ENCODE measurements around the gene FJX1.

The FJX1 gene, protein sequence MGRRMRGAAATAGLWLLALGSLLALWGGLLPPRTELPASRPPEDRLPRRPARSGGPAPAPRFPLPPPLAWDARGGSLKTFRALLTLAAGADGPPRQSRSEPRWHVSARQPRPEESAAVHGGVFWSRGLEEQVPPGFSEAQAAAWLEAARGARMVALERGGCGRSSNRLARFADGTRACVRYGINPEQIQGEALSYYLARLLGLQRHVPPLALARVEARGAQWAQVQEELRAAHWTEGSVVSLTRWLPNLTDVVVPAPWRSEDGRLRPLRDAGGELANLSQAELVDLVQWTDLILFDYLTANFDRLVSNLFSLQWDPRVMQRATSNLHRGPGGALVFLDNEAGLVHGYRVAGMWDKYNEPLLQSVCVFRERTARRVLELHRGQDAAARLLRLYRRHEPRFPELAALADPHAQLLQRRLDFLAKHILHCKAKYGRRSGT

DNA sequence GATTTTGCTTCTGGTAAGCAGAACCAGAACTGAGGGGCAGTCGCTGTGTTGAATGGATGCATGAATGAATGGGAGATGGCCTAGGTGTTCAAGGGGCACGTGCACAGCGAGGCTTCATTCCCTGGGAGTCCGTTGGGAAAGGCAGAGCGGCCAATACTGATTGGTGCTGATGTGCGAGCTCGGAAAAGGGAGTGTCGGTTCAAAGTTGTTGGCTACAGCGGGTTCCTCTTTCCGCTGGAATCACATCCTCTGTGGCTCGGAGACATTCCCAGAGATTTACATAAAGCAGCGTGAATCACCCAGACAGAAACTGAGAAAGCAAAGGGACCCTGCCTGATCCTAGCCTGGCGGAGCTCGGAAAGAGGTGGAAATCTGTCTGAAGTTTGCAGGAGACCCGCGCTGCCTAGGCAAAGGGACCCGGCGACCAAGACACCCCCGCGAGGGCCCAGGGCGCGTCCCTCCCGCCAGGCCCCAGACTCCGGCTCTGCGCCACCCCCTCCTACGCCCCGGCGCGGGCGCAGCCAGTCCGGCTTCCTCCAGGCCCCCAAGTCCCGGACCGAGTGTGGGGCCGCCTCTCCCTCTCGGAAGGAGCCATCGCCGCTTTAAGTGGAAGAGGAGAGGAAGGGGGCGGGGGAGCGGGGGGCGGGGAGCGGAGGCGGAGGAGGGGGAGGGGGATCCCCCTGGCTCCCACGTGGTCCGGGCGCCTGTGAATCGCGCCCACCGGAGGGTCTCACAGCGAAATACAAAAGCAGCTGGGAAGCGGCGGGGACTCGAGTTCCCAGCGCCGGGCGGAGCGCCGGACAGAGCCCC lies at the start of gene FJX1:
TSS of gene FJX1 (plus strand) at position 774 of the 810 bp plus-strand sequence. CDS start 177 bp downstream, outside the sequence.
- peak; percentile 21 for DNase-seq

DNA sequence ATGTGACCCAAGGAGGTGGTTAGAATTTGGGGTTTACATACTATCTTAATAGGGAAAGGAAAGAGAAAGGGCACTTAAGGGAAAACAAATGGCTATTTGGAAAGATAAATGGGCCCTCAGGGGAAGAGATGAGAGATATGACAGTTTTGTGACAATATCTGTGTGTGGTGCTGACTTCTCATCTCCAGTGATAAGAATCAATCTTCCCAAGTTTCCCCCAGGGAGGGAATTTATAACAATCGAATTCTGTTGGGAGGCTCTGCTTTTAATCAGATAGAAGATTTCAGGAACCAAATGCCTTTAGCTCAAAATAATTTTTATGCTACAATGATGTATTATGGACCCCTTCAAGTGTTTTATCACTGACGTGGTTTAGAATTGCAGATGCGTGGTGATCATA lies 46.6 kb upstream of the FJX1 start:
- no peak for DNase-seq

DNA sequence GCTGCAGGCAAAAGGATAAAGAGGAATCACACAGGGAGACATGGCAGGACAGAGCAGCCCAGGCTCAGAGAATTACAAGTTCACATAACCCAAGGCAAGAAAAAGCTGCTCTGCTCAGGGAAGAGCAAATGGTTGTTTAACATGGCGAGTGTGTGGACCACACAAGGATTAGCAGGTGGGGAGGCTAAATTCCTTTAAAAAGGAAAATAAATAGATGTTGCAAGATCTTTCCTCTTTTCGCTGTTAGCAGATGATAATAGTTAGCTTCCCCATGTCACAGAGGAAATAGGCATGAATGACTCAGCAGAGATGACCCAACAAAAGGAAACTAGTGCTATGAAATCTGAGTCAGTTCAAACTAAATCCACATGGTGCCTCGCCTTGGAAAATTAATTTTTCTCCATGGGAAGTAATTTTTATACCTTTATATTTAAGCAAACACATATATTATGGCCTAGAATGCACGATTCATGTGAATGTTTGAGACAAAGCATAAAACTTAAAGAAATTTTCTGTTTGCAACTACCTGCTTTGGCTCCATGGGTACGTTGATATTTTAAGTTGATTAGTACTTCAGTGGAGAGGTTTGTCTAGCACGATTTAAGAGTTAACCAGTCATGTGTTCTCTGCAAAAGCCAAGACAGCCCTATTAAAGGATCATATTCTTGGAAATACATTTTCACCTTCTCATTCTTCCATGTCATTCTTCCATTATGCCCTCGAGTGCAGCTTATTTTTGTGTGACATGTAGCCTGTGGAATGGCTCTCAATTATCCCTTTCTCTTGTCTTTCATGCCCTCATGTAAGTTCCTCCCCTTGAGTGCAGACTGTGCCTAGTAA lies 38.5 kb upstream of the FJX1 start:
- no peak for DNase-seq

DNA sequence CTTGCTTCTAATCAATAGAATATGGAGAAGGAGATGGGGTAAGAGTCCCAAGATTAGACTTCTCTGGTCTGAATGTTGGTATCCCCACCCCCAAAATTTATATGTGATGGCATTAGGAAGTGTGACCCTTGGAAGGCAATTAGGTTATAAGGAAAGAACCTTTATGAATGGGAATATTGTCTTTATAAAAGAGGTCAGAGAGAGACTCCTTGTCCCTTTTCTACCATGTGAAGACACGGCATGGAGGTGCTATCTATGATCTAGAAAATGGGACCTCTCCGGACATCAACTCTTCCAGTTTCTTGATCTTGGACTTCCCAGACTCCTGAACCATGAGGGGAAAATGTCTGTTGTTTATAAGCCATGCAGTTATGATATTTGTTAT lies 37.9 kb upstream of the FJX1 start:
- DNase-seq = no peak

DNA sequence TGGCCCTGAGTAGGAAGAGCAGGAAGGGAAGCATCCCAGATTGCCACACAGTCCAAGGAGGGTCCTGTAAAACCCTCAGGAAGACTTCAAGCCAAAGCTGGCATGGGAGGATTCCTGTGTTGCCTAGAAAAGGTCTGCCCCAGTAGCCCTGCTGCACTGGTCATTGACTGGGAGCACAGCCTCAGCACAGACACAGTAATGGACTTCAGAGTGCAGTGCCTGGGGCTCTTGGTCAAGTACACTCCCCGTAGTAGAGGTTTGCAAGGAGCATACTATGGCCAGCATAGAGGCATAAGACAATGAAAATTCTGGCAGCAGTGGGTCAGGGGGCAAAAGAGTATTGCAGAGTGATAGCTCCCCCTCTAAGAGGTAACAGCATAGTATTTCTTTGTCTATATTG lies 36.2 kb upstream of the FJX1 start:
- DNase-seq = no peak

DNA sequence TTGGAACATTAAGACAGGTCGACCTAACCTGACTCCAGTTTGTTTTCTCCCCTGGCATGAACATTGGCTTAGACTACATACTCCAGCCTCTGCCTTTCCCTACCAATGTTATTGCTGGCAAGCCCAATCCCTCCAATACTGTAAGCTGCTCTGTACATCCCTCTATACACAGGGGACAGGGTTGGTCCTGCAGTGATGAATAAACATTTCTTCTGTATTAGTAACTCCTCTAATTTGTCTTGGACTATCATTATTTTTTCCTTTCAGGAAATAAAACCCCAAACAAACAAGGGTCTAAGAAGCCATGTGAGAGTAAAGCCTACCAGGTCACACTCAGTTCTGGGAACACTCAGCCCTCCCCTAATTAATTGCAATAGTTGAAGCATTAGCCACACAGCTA lies 35.1 kb upstream of the FJX1 start:
- DNase-seq = no peak

DNA sequence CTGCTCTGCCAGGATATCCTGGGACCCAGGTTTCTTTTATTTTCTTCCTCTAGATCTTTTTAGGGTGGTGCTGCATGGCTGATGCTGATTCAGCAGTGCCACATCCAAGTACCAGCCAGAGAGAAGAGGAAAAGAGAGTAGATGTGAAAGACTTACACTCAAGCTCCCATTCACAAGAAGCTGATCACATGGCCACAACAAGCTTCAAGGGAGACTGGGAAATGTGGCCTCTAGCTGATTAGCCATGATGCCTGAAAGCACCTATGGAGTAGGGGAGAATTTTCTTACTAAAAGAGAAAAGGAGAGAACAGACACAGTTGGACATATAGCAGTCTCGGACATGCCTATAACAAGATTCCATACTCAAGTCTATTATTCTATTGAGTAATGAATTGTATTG lies 34.4 kb upstream of the FJX1 start:
- no peak for DNase-seq

DNA sequence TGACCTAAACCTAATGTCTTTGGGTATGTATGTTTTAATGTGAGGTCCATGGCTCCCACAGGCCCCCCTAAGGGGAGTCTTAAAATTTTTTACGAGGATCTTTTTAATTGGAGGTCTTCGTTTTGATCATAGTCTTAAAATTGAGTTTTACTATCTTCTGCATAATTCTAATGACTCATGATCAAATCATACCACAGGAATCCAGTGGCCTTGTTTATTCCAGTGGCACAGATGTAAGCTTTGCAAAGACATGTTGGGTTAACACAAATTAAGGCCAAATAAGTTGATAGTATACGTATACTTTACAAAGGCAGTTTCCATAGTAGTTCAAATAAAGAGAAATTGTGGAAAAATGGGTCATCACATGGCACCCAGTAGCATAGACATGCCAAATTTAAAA lies 33.9 kb upstream of the FJX1 start:
- DNase-seq = no peak

DNA sequence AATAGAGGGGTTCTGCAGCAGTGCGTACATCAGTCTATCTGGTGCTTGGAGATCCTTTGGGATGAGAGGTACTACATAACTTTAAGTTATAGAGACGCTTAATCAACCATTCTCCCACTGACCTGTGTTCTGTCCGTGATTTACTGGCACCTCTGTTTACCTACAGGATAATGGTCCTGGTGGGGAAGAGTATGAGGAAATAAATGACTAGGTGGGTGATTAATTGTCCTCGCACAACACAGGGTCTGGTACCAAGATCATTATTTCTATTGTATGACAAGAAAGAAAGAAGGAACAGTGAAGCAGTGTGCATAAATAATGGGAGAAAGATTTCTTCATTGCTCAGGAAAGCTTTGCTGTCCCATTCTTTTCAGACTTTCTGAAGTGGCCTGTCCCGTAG lies 32.8 kb upstream of the FJX1 start:
- DNase-seq = no peak

DNA sequence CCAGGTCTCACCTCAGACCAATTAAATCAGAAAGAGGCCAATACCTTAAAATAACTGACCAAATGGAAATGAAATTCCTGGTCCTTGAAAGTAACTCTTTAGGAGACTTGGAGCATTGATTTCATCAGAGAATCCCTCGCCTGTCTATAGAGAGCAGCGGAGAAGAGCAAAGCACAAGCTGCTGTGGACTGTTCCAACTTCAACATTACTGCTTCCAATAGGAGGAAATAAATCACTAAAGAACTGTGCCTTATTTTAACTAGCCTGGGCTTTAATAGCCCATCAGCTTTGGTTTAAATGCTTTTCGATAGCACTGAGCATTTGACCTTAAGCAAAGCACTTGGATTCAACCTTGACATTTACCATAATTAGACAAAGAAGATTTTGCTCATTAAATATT lies 32.0 kb upstream of the FJX1 start:
- no peak for DNase-seq

DNA sequence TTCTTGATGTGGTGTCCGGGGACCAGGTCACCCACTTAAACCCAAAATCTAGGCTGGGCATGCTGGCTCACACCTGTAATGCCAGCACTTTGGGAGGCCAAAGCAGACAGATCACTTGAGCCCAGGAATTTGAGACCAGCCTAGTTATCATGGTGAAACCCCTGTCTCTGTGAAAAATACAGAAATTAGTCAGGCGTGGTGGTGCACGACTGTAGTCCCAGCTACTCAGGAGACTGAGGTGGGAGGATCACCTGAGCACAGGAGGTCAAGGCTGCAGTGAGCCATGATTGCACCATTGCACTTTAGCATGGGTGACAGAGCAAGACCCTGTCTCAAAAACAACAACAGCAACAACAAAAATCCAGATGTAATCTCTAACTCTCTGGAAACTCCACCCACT lies 30.3 kb upstream of the FJX1 start:
- DNase-seq = no peak

DNA sequence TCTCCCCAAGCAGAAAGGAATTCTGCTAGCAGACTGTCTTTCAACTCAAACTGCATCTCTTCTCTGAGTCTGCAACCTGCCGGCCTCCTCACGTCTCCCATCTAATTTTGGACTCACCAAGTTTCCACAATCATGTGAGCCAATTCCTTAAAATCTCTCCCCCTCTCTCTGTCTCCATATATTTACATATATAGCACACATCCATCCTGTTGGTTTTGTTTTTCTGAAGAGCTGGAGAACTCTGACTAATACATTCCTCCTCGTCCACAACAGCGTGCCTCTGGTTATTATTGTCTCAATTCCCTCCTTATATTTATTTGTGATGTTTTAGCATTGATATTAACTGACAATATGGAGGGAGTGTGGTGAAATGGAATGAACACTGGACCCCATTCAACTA lies 29.6 kb upstream of the FJX1 start:
- no peak for DNase-seq

DNA sequence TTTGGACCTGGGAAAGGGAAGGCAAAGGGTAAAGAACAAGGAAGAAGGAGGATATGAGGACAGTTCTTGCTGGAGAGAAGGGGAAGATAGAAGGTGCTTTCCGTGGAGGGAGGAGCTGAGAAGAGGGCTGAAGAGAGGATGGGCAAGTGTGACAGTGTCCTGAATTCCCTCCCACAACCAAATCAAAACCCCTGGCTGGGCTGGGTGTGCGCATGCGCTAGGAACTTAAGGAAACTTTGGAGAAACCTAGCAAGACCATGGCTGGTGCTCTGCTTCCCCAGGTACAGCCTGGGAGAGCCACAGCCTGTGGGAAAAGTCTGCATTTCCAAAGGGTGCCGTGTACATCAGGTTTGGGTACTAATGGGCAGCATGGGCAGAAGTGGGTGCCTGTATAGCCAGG lies 29.0 kb upstream of the FJX1 start:
- no peak for DNase-seq

DNA sequence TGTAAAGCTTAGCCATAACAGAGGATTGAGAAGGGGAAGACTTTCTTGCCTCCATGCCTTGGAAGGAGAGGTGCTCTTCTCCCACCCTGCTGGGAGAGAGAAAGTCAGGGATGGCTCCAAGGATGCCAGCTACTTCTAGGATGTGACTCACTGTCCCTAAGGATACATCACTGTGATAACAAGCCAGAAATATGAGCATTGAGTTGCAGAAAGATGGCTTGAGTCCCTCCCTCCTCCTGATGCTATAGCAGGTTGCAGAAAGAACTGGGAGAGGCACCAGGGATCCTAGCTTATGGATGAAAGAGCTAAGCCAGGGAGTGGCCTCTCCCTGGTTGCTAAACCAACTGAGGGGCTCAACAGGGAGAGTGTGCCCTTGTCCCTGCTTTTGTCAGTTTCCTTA lies 27.8 kb upstream of the FJX1 start:
- DNase-seq = no peak

DNA sequence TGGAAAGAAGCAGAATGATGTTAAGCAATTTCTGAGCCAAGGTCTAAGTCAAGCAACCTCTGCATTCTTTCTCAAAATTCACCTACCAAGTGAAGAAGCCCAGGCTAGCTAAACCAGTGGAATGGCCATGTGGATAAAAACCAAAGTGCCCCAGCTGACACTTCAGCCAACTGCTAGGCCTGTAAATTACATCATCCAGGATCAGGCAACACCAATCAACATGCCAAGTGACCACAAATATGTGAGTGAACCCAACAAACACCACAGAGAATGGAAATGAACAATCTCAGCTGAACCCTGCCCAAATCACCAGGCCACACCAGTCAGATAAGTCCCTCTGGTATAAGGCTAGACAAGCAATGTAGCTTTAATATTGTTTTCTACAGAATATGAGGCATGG lies 25.1 kb upstream of the FJX1 start:
- no peak for DNase-seq

DNA sequence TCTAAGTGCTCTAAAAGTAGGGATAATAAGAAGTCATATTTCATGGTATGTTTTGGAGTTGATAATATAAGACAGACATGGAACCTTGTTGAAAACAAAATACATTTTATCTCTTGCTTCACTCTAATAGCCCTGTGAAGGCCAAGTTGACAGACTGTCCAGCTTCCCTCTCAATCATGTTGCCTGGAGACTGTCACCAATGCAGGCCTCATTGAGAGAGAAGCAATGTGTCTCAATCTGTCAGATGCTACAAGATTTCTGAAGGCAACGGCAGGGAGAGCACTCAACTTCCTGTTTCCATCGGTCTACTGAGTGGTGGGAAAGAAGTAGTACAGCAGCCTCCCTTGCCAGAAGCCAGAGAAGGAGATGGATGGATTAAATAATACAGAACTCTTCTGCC lies 23.6 kb upstream of the FJX1 start:
- DNase-seq = no peak

DNA sequence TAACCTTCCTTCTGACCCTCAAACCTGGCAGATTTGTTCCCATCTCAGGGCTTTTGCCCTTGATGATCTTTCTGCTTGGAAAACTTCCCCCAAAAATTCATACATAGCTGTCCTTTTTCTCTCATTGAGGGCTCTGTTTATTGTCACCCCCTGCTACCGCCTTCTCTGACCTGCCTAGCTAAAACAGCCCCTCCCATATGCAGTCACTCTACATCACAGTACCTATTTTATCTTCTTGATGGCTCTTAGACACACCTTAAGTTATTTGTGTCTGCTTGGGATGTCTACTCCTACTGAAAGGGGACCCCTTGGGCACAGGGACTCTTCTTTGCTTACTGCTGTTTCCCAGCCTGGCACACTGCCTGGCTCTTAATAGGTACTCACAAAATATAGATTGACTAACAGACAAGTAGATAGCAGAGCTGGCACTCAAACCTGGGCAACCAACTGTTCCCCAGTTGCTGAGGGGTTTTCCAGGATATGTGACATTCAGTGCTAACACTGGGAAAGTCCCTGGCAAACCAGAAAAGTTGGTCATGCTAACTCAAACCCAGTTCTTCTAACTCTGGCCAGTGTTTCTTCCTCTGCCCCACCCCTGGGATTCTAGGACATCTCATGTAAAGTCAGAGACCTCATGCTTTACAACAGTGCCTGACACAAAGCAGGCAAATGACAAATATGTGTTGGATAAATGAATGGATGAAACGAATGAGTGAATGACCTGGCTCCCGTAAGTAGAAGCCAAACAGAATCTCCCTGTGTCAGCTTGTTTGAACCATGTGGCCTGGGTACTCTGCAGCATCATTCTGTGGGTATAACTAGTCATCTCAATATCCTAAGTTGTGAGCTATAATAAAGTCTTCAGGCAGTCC lies 19.8 kb upstream of the FJX1 start:
- no peak for DNase-seq

DNA sequence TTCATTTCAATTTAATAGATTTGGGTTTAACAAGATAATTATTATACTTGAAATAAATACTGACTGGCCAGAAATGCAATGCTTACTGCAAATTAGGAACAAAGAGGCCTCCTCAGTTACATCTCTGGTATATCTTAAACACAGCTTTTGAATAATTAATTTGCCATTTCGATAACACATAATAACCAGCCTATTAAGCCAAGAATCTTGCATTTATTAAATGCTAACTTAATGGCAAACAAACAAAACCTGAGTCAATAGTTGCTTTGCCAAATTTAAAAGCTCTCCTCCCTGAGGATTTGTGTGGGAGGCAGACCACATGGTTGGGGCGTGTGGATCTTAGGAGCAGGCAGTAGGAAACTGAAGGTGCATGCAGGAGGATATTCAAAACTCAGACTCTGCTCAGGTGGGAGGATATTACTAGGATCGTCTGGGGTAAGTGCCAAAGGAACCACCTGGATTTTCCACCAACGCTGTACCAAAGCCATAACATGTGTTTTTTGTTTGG lies 17.9 kb upstream of the FJX1 start:
- no peak for DNase-seq

DNA sequence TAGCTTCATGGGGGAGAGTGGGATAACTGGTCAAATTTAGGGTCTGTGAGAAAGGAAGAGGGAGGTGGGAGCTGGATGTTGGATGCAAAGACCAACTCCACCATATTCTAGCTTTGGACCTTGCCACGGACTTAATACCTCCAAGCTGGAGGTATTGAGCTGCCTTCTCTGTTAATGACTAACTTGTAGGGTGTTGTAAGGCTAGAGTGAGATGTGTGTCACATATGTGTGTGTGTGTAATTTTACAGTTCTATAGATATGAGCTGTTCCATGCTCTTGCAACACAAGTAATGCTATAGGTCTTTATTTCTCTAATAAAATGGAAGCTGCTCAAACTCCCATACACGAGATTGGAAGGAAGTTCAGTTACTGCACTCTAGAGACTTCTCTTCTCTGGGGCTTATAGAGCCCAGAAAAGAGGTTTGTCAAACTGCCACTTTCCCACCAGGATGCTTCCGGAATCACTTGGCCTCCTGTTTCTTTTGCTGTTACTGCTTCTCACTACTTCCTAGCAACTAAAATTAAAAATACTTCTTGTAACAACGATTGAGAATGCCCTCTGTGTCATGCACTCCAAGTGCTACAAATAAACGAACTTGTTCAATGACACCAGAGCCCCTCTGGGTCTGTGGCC lies 16.0 kb upstream of the FJX1 start:
- no peak for DNase-seq

DNA sequence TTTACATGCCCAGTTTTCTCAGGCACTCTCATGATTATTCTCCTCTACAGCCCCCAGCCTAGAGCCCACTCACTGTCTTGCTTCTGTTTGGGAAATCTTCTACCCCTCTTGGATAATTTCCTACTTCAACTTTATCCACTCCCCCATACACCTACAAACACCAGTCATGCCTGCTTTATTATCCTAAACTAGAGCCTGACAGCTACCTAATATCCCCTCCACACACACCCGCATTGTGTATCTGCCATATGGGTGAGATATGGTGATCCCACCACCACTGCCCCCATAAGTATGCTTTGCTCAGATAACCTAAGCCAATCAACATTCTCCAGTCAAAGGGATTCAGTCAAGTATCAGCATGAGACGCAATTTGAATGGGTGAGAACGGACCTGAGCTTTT lies 15.3 kb upstream of the FJX1 start:
- no peak for DNase-seq

DNA sequence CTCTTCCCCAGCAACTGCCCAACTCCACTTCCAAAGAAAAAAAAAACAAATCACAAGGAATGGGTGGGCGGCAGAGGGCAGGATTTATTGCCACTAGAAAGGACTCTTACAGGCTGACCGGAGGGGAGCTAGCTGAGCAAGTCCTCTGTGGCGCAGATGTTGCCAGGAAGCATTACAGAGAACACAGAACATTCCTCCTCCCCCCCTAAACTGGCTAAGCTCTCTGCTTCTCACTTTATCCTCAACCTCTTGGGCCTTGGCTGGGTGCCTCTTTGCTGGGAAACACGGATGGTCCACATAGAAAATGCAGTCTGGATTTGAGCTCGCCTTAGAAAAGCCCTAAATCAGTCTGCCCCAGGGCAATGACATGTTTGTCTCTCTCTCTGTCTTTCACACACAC lies 12.6 kb upstream of the FJX1 start:
- DNase-seq = no peak

DNA sequence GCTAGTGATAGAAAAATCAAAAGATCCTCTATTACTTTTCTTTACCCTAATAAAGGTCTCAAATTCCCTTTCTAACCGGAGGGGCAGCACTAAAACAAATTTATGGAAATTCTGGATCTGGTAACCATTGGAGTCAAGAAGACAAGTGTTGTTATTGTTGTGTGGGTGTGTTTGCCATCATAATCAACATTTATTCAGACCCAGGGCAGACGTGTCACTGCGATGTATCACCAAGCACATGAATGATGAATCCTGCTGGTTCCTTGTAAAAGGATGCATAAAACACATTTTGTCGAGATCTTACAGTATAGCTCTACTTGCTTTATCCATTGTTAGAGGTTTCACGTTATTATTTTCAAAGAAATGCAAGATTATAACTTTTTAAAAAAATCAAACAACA lies 12.1 kb upstream of the FJX1 start:
- no peak for DNase-seq

All from CD4-positive, alpha-beta T cell treated with Interleukin-15 for 1 hour (primary cell).